ENCODE measurements around the gene EPS8L2.

The EPS8L2 gene

DNA sequence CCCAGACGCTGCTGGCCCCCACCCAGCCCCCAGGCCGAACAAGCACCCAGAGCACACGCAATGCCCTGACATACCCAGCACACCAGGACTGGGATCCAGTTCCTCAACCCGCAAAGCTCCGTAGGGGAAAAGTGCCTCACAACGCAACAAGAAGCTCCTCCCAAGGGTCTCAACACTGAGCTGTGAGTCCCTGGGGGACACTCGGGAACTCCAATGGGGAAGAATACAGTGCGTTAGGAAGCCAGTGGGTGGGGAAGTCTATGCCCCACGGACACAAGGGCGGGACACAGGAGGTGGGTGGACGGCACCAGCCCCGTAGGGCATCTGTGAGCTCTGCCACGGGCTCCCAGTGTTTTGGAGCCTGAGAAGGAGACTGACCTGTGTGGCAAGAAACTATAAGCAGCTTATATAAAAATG lies 12.6 kb upstream of the EPS8L2 start:
- Histone ChIP-seq H3K4me1 (ENCODE audit: insufficient read depth, low read length, poor library complexity, severe bottlenecking) (peaks cover 71% of the 10 kb centered on the region), H3F3A (ENCODE audit: low read depth) (peaks cover 8% of the 10 kb centered on the region; the same call in 1 of the 2 replicates), H3K4me2 (ENCODE audit: low read depth, low read length, poor library complexity, severe bottlenecking) (peak overlapping the region; percentile 98), H3K4me3 (ENCODE audit: low read length, poor library complexity, severe bottlenecking) (peak overlapping the region; percentile 94), H3K9me3 (ENCODE audit: insufficient read depth, low read depth, low read length) (no peaks in the 10 kb centered on the region), H3K9me2 (replicated peaks; ENCODE audit: low read depth, low read length) (no peaks in the 10 kb centered on the region), H2AFZ (ENCODE audit: low read length) (no peak overlapping the region), H3K27me3 (ENCODE audit: insufficient read depth, low read length, poor library complexity, severe bottlenecking) (no peaks in the 10 kb centered on the region), H3K79me2 (ENCODE audit: insufficient read depth, low read length) (peaks cover 73% of the 10 kb centered on the region), H4K20me1 (ENCODE audit: insufficient read depth, low read length, poor library complexity, severe bottlenecking) (peaks cover 27% of the 10 kb centered on the region), H3K9ac (ENCODE audit: low read depth, low read length, poor library complexity, severe bottlenecking) (peak overlapping the region; percentile 98), H3K36me3 (ENCODE audit: insufficient read depth, low read length) (peaks cover 4% of the 10 kb centered on the region; the same call in 1 of the 2 replicates)
- TF ChIP-seq CTCF (conservative IDR thresholded peaks at IDR 0.05; ENCODE audit: low read length) = no peak
- TF ChIP-seq EZH2phosphoT487 (IDR thresholded peaks at IDR 0.05; ENCODE audit: borderline replicate concordance) = no peak

GRCh38 chr11:693887-694562 lies 12.0 kb upstream of the EPS8L2 start:
- H3K4me2 ChIP-seq (ENCODE audit: low read depth, low read length, poor library complexity, severe bottlenecking) = peak overlapping the region; percentile 98
- H3K4me1 ChIP-seq (ENCODE audit: insufficient read depth, low read length, poor library complexity, severe bottlenecking) = peaks cover 70% of the 10 kb centered on the region
- H3K9me2 ChIP-seq (replicated peaks; ENCODE audit: low read depth, low read length) = no peaks in the 10 kb centered on the region
- no peak overlapping the region for H2AFZ ChIP-seq (ENCODE audit: low read length)
- peaks cover 26% of the 10 kb centered on the region for H4K20me1 ChIP-seq (ENCODE audit: insufficient read depth, low read length, poor library complexity, severe bottlenecking)
- peaks cover 73% of the 10 kb centered on the region for H3K79me2 ChIP-seq (ENCODE audit: insufficient read depth, low read length)
- H3K9ac ChIP-seq (ENCODE audit: low read depth, low read length, poor library complexity, severe bottlenecking) = peak overlapping the region; percentile 98
- peak overlapping the region; percentile 94 for H3K4me3 ChIP-seq (ENCODE audit: low read length, poor library complexity, severe bottlenecking)
- peaks cover 8% of the 10 kb centered on the region; the same call in 1 of the 2 replicates for H3F3A ChIP-seq (ENCODE audit: low read depth)
- no peaks in the 10 kb centered on the region for H3K9me3 ChIP-seq (ENCODE audit: insufficient read depth, low read depth, low read length)
- peaks cover 3% of the 10 kb centered on the region; the same call in 1 of the 2 replicates for H3K36me3 ChIP-seq (ENCODE audit: insufficient read depth, low read length)
- TF ChIP-seq CTCF (conservative IDR thresholded peaks at IDR 0.05; ENCODE audit: low read length) (no peak), EZH2phosphoT487 (IDR thresholded peaks at IDR 0.05; ENCODE audit: borderline replicate concordance) (no peak)
- H3K27me3 ChIP-seq (ENCODE audit: insufficient read depth, low read length, poor library complexity, severe bottlenecking) = no peaks in the 10 kb centered on the region

DNA sequence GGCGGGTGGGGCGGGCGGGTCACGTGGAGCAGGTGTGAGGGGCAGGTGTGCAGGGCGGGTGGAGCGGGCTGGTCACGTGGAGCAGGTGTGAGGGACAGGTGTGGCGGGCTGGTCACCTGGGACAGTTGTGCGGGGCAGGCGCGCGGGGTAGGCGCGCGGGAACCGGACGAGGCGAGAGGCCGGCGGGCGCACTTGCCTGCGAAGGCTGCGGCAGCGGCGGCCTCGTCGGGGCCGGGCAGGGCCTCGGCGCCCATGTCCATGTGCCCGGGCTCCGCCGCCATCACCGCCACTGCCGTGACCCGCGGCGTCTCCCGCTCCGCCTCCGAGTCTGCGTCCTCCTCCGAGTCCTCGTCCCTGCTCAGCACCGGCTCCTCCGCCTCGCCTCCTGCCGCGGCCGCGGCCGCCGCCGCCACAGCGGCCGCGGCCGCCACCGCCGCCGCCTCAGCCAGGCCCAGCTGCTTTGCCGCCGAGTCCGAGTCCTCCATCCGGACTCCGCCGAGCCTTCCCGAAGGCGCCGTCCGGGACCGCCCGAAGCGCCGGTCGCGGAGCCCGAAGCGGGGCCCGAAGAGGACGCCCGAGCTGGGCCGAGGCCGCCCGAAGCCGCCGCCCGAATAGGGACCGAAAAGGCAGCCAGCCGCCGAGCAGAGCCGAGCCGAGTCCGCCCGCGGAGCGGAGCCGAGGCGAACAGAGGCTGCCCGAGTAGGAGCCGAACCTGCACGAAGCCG lies 11.3 kb upstream of the EPS8L2 start, which contains the start of gene DEAF1:
Gene DEAF1, minus strand, starts transcription at position 660 of the 725 bp plus-strand sequence. Its CDS starts 175 bp downstream, at position 485.
- peaks cover 22% of the 10 kb centered on the region for H4K20me1 ChIP-seq (ENCODE audit: insufficient read depth, low read length, poor library complexity, severe bottlenecking)
- H3K9ac ChIP-seq (ENCODE audit: low read depth, low read length, poor library complexity, severe bottlenecking) = peak within 1 kb of the TSS; percentile 98
- H3K27me3 ChIP-seq (ENCODE audit: insufficient read depth, low read length, poor library complexity, severe bottlenecking) = no peaks in the 10 kb centered on the region
- H3K9me2 ChIP-seq (replicated peaks; ENCODE audit: low read depth, low read length) = no peaks in the 10 kb centered on the region
- no peaks in the 10 kb centered on the region for H3K9me3 ChIP-seq (ENCODE audit: insufficient read depth, low read depth, low read length)
- H3K4me1 ChIP-seq (ENCODE audit: insufficient read depth, low read length, poor library complexity, severe bottlenecking) = peaks cover 63% of the 10 kb centered on the region
- peaks cover 8% of the 10 kb centered on the region; the same call in 1 of the 2 replicates for H3F3A ChIP-seq (ENCODE audit: low read depth)
- peak within 1 kb of the TSS; percentile 97 for H2AFZ ChIP-seq (ENCODE audit: low read length)
- no peaks in the 10 kb centered on the region for H3K36me3 ChIP-seq (ENCODE audit: insufficient read depth, low read length)
- peaks cover 68% of the 10 kb centered on the region for H3K79me2 ChIP-seq (ENCODE audit: insufficient read depth, low read length)
- H3K4me2 ChIP-seq (ENCODE audit: low read depth, low read length, poor library complexity, severe bottlenecking) = peak within 1 kb of the TSS; percentile 98
- no peak for TF ChIP-seq EZH2phosphoT487 (IDR thresholded peaks at IDR 0.05; ENCODE audit: borderline replicate concordance)
- TF ChIP-seq CTCF (conservative IDR thresholded peaks at IDR 0.05; ENCODE audit: low read length) = no peak
- H3K4me3 ChIP-seq (ENCODE audit: low read length, poor library complexity, severe bottlenecking) = peak within 1 kb of the TSS; percentile 94
